T-helper 17 cell (primary cell): ENCODE data around the gene NAALADL2. TPM values are rescaled to one million over a fixed set of nuclear protein-coding genes. Genes with fewer than 3 reads are reported as not detected.
"Not testable (repeated sequence)": the region's sequence is repeated elsewhere in the genome, so short reads cannot be mapped to it uniquely, and the experiment has no call there.

Source experiments
- ATAC-seq: fragments of 150-1000 bp; cut with Tn5 transposase; 2 replicates; pipeline ENCODE4 v1.10.0; 2021; ENCODE audit warnings: mild to moderate bottlenecking, moderate library complexity
- DNase-seq, 3 donors: peaks; one replicate each; pipeline versions ENCODE4 v3.0.0 to v3.0.0-alpha.2; 2020 to 2021
- H3K9me3 ChIP-seq: one replicate; pipeline ENCODE4 v1.7.0; 2013; ENCODE audit warnings: low read length, mild to moderate bottlenecking; ENCODE audit not compliant: control insufficient read depth, poor library complexity, severe bottlenecking
- H3K27ac Mint-ChIP-seq: one replicate; pipeline ENCODE4 v1.8.0; 2022; ENCODE audit warnings: mild to moderate bottlenecking, moderate library complexity, mixed read lengths
- H3K27me3 Mint-ChIP-seq: one replicate; pipeline ENCODE4 v1.8.0; 2022; ENCODE audit warnings: mixed read lengths
- H3K36me3 Mint-ChIP-seq: one replicate; pipeline ENCODE4 v1.8.0; 2022; ENCODE audit warnings: low read depth, mixed read lengths
- H3K4me1 Mint-ChIP-seq: one replicate; pipeline ENCODE4 v1.8.0; 2022; ENCODE audit warnings: mild to moderate bottlenecking, mixed read lengths
- H3K4me3 Mint-ChIP-seq: one replicate; pipeline ENCODE4 v1.8.0; 2022; ENCODE audit warnings: mild to moderate bottlenecking, moderate library complexity, mixed read lengths
- total RNA-seq, 4 donors: library from RNA in 2 of 4; stranded (reverse) in 2 of 4; gene quantifications; one replicate each; pipeline ENCODE4 v1.2.3 and lab custom pipeline; 2022 to 2026

NAALADL2 gene
- total RNA-seq, 2 donors from 2014 or later = not detected

- no peaks in the 10 kb centered on the region for H3K9me3 ChIP-seq
- Mint-ChIP-seq H3K4me3 (no peak overlapping the region), H3K36me3 (no peaks in the 10 kb centered on the region), H3K27me3 (no peaks in the 10 kb centered on the region), H3K27ac (no peak overlapping the region), H3K4me1 (no peaks in the 10 kb centered on the region)
- no peak for ATAC-seq
- DNase-seq = no peak
Observed at GRCh38 chr3:175397372-175397771, 538.2 kb downstream of the NAALADL2 start.

GRCh38 chr3:175398676-175399075, 539.5 kb downstream of the NAALADL2 start:
- ATAC-seq (no peak), DNase-seq (no peak)
- Mint-ChIP-seq H3K36me3 (no peaks in the 10 kb centered on the region), H3K4me1 (no peaks in the 10 kb centered on the region), H3K27me3 (no peaks in the 10 kb centered on the region), H3K4me3 (no peak overlapping the region), H3K27ac (no peak overlapping the region)
- H3K9me3 ChIP-seq = no peaks in the 10 kb centered on the region

GRCh38 chr3:175399156-175399840, 540.2 kb downstream of the NAALADL2 start:
- Mint-ChIP-seq H3K4me3 (no peak overlapping the region), H3K36me3 (no peaks in the 10 kb centered on the region), H3K4me1 (no peaks in the 10 kb centered on the region), H3K27ac (no peak overlapping the region), H3K27me3 (no peaks in the 10 kb centered on the region)
- ATAC-seq (no peak), DNase-seq (no peak)
- no peaks in the 10 kb centered on the region for H3K9me3 ChIP-seq

GRCh38 chr3:175404027-175404426, 544.9 kb downstream of the NAALADL2 start:
- Mint-ChIP-seq H3K27me3 (no peaks in the 10 kb centered on the region), H3K4me3 (no peak overlapping the region), H3K4me1 (no peaks in the 10 kb centered on the region), H3K36me3 (no peaks in the 10 kb centered on the region), H3K27ac (no peak overlapping the region)
- no peak for DNase-seq
- H3K9me3 ChIP-seq = no peaks in the 10 kb centered on the region
- no peak for ATAC-seq

GRCh38 chr3:175404621-175405020, 545.5 kb downstream of the NAALADL2 start:
- Mint-ChIP-seq H3K4me3 (no peak overlapping the region), H3K27me3 (no peaks in the 10 kb centered on the region), H3K36me3 (no peaks in the 10 kb centered on the region), H3K27ac (no peak overlapping the region), H3K4me1 (no peaks in the 10 kb centered on the region)
- DNase-seq (no peak), ATAC-seq (no peak)
- no peaks in the 10 kb centered on the region for H3K9me3 ChIP-seq

- H3K9me3 ChIP-seq = no peaks in the 10 kb centered on the region
- no peak for ATAC-seq
- no peak overlapping the region for H3K27ac Mint-ChIP-seq
- no peaks in the 10 kb centered on the region for H3K4me1 Mint-ChIP-seq
- no peaks in the 10 kb centered on the region for H3K36me3 Mint-ChIP-seq
- DNase-seq = no peak
- H3K27me3 Mint-ChIP-seq = no peaks in the 10 kb centered on the region
- H3K4me3 Mint-ChIP-seq = no peak overlapping the region
Observed at GRCh38 chr3:175410251-175410650, 551.1 kb downstream of the NAALADL2 start.

- no peak for ATAC-seq
- Mint-ChIP-seq H3K36me3 (no peaks in the 10 kb centered on the region), H3K4me1 (no peaks in the 10 kb centered on the region), H3K4me3 (no peak overlapping the region), H3K27ac (no peak overlapping the region), H3K27me3 (no peaks in the 10 kb centered on the region)
- no peak for DNase-seq
- no peaks in the 10 kb centered on the region for H3K9me3 ChIP-seq
Observed at GRCh38 chr3:175411405-175411804, 552.3 kb downstream of the NAALADL2 start.

- ATAC-seq = no peak
- no peaks in the 10 kb centered on the region for H3K9me3 ChIP-seq
- no peaks in the 10 kb centered on the region for H3K4me1 Mint-ChIP-seq
- H3K36me3 Mint-ChIP-seq = no peaks in the 10 kb centered on the region
- no peak for DNase-seq
- H3K27ac Mint-ChIP-seq = no peak overlapping the region
- no peaks in the 10 kb centered on the region for H3K27me3 Mint-ChIP-seq
- no peak overlapping the region for H3K4me3 Mint-ChIP-seq
Observed at GRCh38 chr3:175411946-175412345, 552.8 kb downstream of the NAALADL2 start.

GRCh38 chr3:175413926-175414325, 554.8 kb downstream of the NAALADL2 start:
- Mint-ChIP-seq H3K27ac (no peak overlapping the region), H3K4me1 (no peaks in the 10 kb centered on the region), H3K4me3 (no peak overlapping the region), H3K36me3 (no peaks in the 10 kb centered on the region), H3K27me3 (no peaks in the 10 kb centered on the region)
- ATAC-seq (no peak), DNase-seq (no peak)
- no peaks in the 10 kb centered on the region for H3K9me3 ChIP-seq

- H3K9me3 ChIP-seq = no peaks in the 10 kb centered on the region
- Mint-ChIP-seq H3K4me1 (no peaks in the 10 kb centered on the region), H3K27ac (no peak overlapping the region), H3K4me3 (no peak overlapping the region), H3K36me3 (no peaks in the 10 kb centered on the region), H3K27me3 (no peaks in the 10 kb centered on the region)
- DNase-seq = no peak
- no peak for ATAC-seq
Observed at GRCh38 chr3:175416600-175416999, 557.5 kb downstream of the NAALADL2 start.

- no peak for ATAC-seq
- no peaks in the 10 kb centered on the region for H3K27me3 Mint-ChIP-seq
- no peaks in the 10 kb centered on the region for H3K9me3 ChIP-seq
- H3K4me1 Mint-ChIP-seq = no peaks in the 10 kb centered on the region
- H3K36me3 Mint-ChIP-seq = no peaks in the 10 kb centered on the region
- no peak overlapping the region for H3K27ac Mint-ChIP-seq
- no peak overlapping the region for H3K4me3 Mint-ChIP-seq
- DNase-seq = no peak
Observed at GRCh38 chr3:175417426-175417825, 558.3 kb downstream of the NAALADL2 start.

- H3K36me3 Mint-ChIP-seq = no peaks in the 10 kb centered on the region
- H3K4me1 Mint-ChIP-seq = no peaks in the 10 kb centered on the region
- ATAC-seq (no peak), DNase-seq (no peak)
- H3K27me3 Mint-ChIP-seq = no peaks in the 10 kb centered on the region
- no peak overlapping the region for H3K27ac Mint-ChIP-seq
- no peaks in the 10 kb centered on the region for H3K9me3 ChIP-seq
- H3K4me3 Mint-ChIP-seq = no peak overlapping the region
Observed at GRCh38 chr3:175421902-175422301, 562.8 kb downstream of the NAALADL2 start.

GRCh38 chr3:175422744-175423143, 563.6 kb downstream of the NAALADL2 start:
- Mint-ChIP-seq H3K27me3 (no peaks in the 10 kb centered on the region), H3K36me3 (no peaks in the 10 kb centered on the region), H3K27ac (no peak overlapping the region), H3K4me3 (no peak overlapping the region), H3K4me1 (no peaks in the 10 kb centered on the region)
- DNase-seq = no peak
- no peak for ATAC-seq
- H3K9me3 ChIP-seq = no peaks in the 10 kb centered on the region

- H3K27me3 Mint-ChIP-seq, H3K27ac Mint-ChIP-seq, DNase-seq, H3K4me1 Mint-ChIP-seq, H3K9me3 ChIP-seq, H3K36me3 Mint-ChIP-seq, H3K4me3 Mint-ChIP-seq, ATAC-seq: not testable (repeated sequence)
Observed at GRCh38 chr3:175423848-175424247, 564.7 kb downstream of the NAALADL2 start.
